ENCODE results near the gene TRPC5OS.

The TRPC5OS gene

GRCh38 chrX:111868726-111869638, 7.0 kb upstream of the TRPC5OS start:
- no peaks in the 10 kb centered on the region for H3K36me3 ChIP-seq (ENCODE audit: insufficient read depth, low read length)
- no peaks in the 10 kb centered on the region for H3K9me3 ChIP-seq (ENCODE audit: low read length)
- no peak overlapping the region for H2AFZ ChIP-seq (ENCODE audit: low read depth, low read length)
- H3K4me3 ChIP-seq (ENCODE audit: low read length), result no peak overlapping the region
- H3K4me1 ChIP-seq (ENCODE audit: insufficient read depth, low read length), result no peaks in the 10 kb centered on the region
- no peaks in the 10 kb centered on the region for H3K27me3 ChIP-seq (ENCODE audit: insufficient read depth, low read length)

GRCh38 chrX:111869639-111870034, 6.3 kb upstream of the TRPC5OS start:
- Histone ChIP-seq H3K27me3 (ENCODE audit: insufficient read depth, low read length) (no peaks in the 10 kb centered on the region), H3K4me1 (ENCODE audit: insufficient read depth, low read length) (no peaks in the 10 kb centered on the region), H3K36me3 (ENCODE audit: insufficient read depth, low read length) (no peaks in the 10 kb centered on the region), H2AFZ (ENCODE audit: low read depth, low read length) (no peak overlapping the region), H3K9me3 (ENCODE audit: low read length) (no peaks in the 10 kb centered on the region), H3K4me3 (ENCODE audit: low read length) (no peak overlapping the region)

DNA sequence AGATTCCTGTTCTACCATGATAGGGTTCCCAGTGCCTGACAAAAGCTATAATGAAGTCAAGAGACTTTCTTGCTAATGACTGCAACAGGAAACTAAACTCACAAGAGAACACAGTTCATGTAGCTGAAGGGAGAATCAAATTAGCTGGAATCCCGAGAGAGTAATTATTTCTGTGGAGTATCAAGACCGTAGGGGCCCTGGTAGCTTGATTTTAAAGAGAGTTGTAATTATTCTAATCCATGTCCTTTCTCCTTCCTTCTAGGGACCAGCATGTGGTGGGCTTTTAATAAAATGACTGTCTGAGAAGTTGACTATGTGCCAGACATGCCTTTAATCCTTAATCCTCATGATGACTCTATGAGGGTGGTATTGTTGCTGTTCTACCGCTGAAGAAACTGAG, 1.7 kb upstream of the TRPC5OS start:
- H3K27me3 ChIP-seq (ENCODE audit: insufficient read depth, low read length), result no peaks in the 10 kb centered on the region
- H2AFZ ChIP-seq (ENCODE audit: low read depth, low read length), result no peak overlapping the region
- H3K4me1 ChIP-seq (ENCODE audit: insufficient read depth, low read length), result no peaks in the 10 kb centered on the region
- H3K36me3 ChIP-seq (ENCODE audit: insufficient read depth, low read length), result no peaks in the 10 kb centered on the region
- H3K4me3 ChIP-seq (ENCODE audit: low read length), result no peak overlapping the region
- H3K9me3 ChIP-seq (ENCODE audit: low read length), result no peaks in the 10 kb centered on the region

DNA sequence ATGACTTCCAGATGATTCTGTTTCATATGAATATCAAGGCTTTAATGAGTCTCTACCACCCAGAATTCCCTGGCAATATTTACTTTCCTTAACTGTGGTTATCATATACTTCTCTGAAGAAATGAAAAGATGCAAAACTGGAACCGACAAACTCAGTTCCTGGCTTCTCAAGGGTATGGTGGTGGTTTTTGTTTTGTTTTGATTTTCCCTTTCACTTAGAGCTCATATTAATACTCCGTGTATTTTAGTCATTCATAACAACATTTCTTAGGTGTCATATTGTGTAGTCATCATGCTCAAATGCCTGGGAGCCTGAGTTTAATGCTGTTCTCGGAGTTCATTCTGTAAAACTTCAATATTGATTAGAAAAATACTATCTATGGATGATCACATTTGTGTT, 665 bp downstream of the TRPC5OS start:
- Histone ChIP-seq H3K36me3 (ENCODE audit: insufficient read depth, low read length) (no peaks in the 10 kb centered on the region), H3K4me1 (ENCODE audit: insufficient read depth, low read length) (no peaks in the 10 kb centered on the region), H3K9me3 (ENCODE audit: low read length) (no peaks in the 10 kb centered on the region), H3K27me3 (ENCODE audit: insufficient read depth, low read length) (no peaks in the 10 kb centered on the region), H2AFZ (ENCODE audit: low read depth, low read length) (no peak overlapping the region), H3K4me3 (ENCODE audit: low read length) (no peak overlapping the region)

DNA sequence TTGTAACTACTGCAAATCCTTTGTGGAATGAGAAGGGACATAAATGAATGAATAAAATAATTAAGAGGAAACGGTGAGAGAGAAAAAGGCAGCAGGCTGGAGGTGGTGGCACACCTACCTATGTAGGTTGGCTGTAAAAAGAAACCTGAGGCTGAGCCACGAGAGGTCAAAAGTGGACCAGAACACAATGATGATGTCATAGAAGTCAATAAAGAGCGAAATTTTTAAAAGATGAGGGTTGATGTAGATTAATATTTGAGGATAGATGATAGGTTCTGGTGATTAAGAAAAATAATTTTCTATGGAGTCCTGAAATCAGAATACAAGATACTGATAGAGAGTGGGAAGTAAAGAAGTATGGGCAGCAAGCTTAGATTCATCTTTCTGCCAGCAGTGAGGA, 1.7 kb downstream of the TRPC5OS start:
- no peak overlapping the region for H3K4me3 ChIP-seq (ENCODE audit: low read length)

DNA sequence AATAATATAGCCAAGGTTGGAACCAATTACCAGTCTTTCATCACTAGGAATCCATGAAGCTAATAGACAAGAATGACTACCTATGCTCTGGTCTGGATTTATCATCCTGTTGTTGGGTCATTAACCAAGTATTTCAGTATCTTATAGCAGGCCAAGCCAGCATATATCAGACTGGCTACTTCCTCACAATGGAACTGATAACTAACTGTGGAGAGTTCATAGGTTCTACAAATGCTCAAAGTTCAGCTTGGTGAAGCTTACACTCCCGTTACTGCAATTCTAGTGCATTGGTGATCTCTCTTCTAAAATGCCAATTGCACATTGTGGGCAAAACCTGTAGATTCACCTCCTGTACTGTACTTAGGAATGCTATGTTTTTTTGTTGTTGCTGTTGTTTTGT, 4.8 kb downstream of the TRPC5OS start:
- H3K9me3 ChIP-seq (ENCODE audit: low read length), result no peaks in the 10 kb centered on the region
- H3K36me3 ChIP-seq (ENCODE audit: insufficient read depth, low read length), result no peaks in the 10 kb centered on the region

More for the DNA sequence above, 1.7 kb downstream of the TRPC5OS start:
- Histone ChIP-seq H3K9me3 (ENCODE audit: low read length) (no peaks in the 10 kb centered on the region), H2AFZ (ENCODE audit: low read depth, low read length) (no peak overlapping the region), H3K4me1 (ENCODE audit: insufficient read depth, low read length) (no peaks in the 10 kb centered on the region), H3K36me3 (ENCODE audit: insufficient read depth, low read length) (no peaks in the 10 kb centered on the region), H3K27me3 (ENCODE audit: insufficient read depth, low read length) (no peaks in the 10 kb centered on the region)

DNA sequence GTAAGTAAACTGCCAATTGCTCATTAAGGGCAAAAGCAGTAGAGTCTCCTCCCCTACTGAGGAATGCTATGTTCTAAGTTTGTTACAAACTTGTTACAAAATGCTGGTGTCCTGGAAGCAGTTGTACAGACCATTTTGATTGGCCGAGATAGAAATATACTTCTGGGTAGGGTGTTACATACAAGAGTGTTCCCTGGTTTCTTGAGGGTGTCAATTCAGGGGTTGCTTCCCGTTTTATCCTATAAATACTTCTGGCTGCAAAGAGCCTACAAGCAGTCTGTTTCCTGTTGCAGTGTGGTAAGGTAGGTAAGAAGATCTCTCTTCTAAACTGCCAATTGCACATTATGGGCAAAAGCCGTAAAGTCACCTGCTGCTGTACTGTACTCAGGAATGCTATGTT, 5.7 kb downstream of the TRPC5OS start:
- Histone ChIP-seq H2AFZ (ENCODE audit: low read depth, low read length) (no peak overlapping the region), H3K4me1 (ENCODE audit: insufficient read depth, low read length) (no peaks in the 10 kb centered on the region), H3K4me3 (ENCODE audit: low read length) (no peak overlapping the region), H3K36me3 (ENCODE audit: insufficient read depth, low read length) (no peaks in the 10 kb centered on the region), H3K27me3 (ENCODE audit: insufficient read depth, low read length) (no peaks in the 10 kb centered on the region), H3K9me3 (ENCODE audit: low read length) (no peaks in the 10 kb centered on the region)

More for the DNA sequence above, 4.8 kb downstream of the TRPC5OS start:
- Histone ChIP-seq H3K4me3 (ENCODE audit: low read length) (no peak overlapping the region), H3K4me1 (ENCODE audit: insufficient read depth, low read length) (no peaks in the 10 kb centered on the region), H2AFZ (ENCODE audit: low read depth, low read length) (no peak overlapping the region), H3K27me3 (ENCODE audit: insufficient read depth, low read length) (no peaks in the 10 kb centered on the region)

DNA sequence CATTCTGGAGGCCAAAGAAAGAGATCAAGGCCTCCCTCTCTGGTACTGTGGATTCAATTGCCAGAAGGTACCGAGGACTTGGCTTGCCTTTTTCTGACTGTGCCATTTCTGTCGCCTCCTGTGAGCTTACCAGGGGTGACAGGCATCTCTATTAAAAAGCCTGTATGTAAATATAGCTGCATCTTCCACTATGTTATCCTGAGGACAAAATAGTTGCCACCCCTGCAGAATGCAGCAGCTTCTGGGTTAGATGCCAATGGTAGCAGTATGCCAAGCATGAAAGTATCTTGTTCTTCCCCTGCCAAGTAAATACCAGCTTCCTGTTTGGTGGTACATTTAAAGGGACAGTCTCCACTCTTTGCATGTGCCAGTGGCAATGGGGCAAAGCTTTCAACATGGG, 10.7 kb downstream of the TRPC5OS start:
- H3K27me3 ChIP-seq (ENCODE audit: insufficient read depth, low read length), result no peaks in the 10 kb centered on the region
- no peaks in the 10 kb centered on the region for H3K4me1 ChIP-seq (ENCODE audit: insufficient read depth, low read length)
- H3K9me3 ChIP-seq (ENCODE audit: low read length), result no peaks in the 10 kb centered on the region
- H2AFZ ChIP-seq (ENCODE audit: low read depth, low read length), result no peak overlapping the region
- no peaks in the 10 kb centered on the region for H3K36me3 ChIP-seq (ENCODE audit: insufficient read depth, low read length)
- H3K4me3 ChIP-seq (ENCODE audit: low read length), result no peak overlapping the region

DNA sequence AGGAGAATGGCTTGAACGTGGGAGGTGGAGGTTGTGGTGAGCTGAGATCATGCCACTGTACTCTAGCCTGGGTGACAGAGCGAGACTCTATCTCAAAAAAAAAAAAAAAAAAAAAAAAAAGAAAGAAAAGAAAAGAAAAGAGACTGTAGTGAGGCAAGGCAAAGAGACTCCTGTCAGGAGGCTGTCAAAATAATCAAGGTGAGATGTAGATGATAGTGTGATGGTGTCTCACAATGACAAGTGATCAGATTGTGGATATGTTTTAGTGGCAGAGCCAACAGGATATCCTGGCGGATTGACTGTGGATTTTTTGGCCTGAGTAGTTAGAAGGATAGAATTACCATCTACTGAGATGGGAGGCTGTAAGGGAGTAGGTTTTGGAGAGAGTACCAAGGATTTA, 12.6 kb downstream of the TRPC5OS start:
- Histone ChIP-seq H3K27me3 (ENCODE audit: insufficient read depth, low read length) (no peaks in the 10 kb centered on the region), H3K4me1 (ENCODE audit: insufficient read depth, low read length) (no peaks in the 10 kb centered on the region), H3K36me3 (ENCODE audit: insufficient read depth, low read length) (no peaks in the 10 kb centered on the region), H2AFZ (ENCODE audit: low read depth, low read length) (no peak overlapping the region), H3K4me3 (ENCODE audit: low read length) (no peak overlapping the region), H3K9me3 (ENCODE audit: low read length) (no peaks in the 10 kb centered on the region)

- no peaks in the 10 kb centered on the region for H3K36me3 ChIP-seq (ENCODE audit: insufficient read depth, low read length)
- peaks cover 3% of the 10 kb centered on the region for H3K27me3 ChIP-seq (ENCODE audit: insufficient read depth, low read length)
- no peak overlapping the region for H2AFZ ChIP-seq (ENCODE audit: low read depth, low read length)
- H3K9me3 ChIP-seq (ENCODE audit: low read length), result no peaks in the 10 kb centered on the region
- no peak overlapping the region for H3K4me3 ChIP-seq (ENCODE audit: low read length)
- H3K4me1 ChIP-seq (ENCODE audit: insufficient read depth, low read length), result no peaks in the 10 kb centered on the region
These were observed 16.4 kb downstream of the TRPC5OS start for GRCh38 chrX:111892375-111892774.

- no peaks in the 10 kb centered on the region for H3K4me1 ChIP-seq (ENCODE audit: insufficient read depth, low read length)
- no peak overlapping the region for H2AFZ ChIP-seq (ENCODE audit: low read depth, low read length)
- H3K4me3 ChIP-seq (ENCODE audit: low read length), result no peak overlapping the region
- H3K36me3 ChIP-seq (ENCODE audit: insufficient read depth, low read length), result no peaks in the 10 kb centered on the region
- peaks cover 3% of the 10 kb centered on the region for H3K27me3 ChIP-seq (ENCODE audit: insufficient read depth, low read length)
- no peaks in the 10 kb centered on the region for H3K9me3 ChIP-seq (ENCODE audit: low read length)
These were observed 20.2 kb downstream of the TRPC5OS start for GRCh38 chrX:111896148-111896547.

DNA sequence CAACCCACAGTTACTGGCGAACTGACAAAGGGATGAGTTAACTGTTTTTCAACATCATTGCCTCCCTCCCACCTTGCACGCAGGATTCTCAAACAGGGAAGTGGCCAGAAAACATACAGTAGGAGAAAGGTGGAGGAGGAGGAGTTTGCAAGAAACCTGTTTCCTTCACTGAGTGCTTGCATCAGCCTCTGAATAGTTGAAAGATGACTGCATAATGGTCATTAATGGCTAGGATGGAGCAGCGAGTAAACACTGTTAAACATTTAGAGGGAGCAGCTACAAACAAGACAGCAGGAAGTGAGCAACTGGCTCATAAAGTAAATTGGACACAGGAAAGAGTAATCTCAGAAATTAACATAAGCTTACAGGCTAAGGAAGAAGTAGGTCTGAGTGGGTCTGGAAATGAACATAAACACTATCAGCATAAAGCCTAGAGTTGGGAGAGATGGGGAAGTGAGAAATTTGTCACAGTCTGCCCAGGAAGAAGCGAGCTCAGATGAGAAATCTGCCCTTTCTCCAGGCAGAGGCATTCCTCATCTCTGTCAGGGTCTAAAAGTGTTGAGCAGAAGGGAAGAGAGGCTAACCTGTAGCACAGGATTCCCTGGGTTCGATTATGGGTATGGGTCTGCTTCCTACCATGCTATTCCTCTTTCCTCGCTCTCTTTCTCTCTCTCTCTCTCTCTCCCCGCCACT, 38.6 kb downstream of the TRPC5OS start:
- no peak overlapping the region for H3K4me3 ChIP-seq (ENCODE audit: low read length)
- peaks cover 4% of the 10 kb centered on the region for H3K27me3 ChIP-seq (ENCODE audit: insufficient read depth, low read length)
- no peaks in the 10 kb centered on the region for H3K9me3 ChIP-seq (ENCODE audit: low read length)
- H2AFZ ChIP-seq (ENCODE audit: low read depth, low read length), result no peak overlapping the region
- H3K4me1 ChIP-seq (ENCODE audit: insufficient read depth, low read length), result no peaks in the 10 kb centered on the region
- no peaks in the 10 kb centered on the region for H3K36me3 ChIP-seq (ENCODE audit: insufficient read depth, low read length)

DNA sequence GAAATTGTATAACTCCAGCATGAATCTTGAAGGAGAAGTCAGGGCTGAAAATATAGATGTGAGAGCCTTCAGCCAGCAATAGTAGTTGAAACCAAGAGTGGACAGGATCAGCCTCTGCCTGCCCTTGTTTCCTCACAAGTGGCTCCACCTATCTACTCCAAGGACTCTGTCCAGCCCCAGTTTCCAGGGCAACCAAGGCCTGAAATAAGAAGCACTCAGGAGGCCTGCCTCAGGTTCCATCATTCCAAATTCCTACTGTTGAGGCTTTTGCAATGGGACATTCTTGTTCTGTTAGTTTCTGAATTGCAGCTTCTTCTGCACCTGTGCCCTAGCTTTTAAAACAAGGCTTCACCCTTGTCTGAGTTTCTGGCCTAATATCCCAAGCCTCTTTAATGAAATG, 41.6 kb downstream of the TRPC5OS start:
- Histone ChIP-seq H2AFZ (ENCODE audit: low read depth, low read length) (no peak overlapping the region), H3K4me3 (ENCODE audit: low read length) (no peak overlapping the region), H3K27me3 (ENCODE audit: insufficient read depth, low read length) (no peaks in the 10 kb centered on the region), H3K9me3 (ENCODE audit: low read length) (no peaks in the 10 kb centered on the region), H3K36me3 (ENCODE audit: insufficient read depth, low read length) (no peaks in the 10 kb centered on the region), H3K4me1 (ENCODE audit: insufficient read depth, low read length) (no peaks in the 10 kb centered on the region)
